HG03469 (cell line): ENCODE data around the gene LENG8.
"Not testable (repeated sequence)": the region's sequence is repeated elsewhere in the genome, so short reads cannot be mapped to it uniquely, and the experiment has no call there.

Experiments used
- ATAC-seq: cut with Tn5 transposase; IDR thresholded peaks from one replicate; pipeline ENCODE4 v1.9.1; 2021; ENCODE audit warnings: mild to moderate bottlenecking, moderate library complexity, moderate number of reproducible peaks; ENCODE audit not compliant: unreplicated experiment

Gene LENG8

GRCh38 chr19:54439174-54439851 lies 9.7 kb upstream of the LENG8 start:
- ATAC-seq: no peak

GRCh38 chr19:54440641-54441040 lies 8.4 kb upstream of the LENG8 start:
- ATAC-seq: no peak

GRCh38 chr19:54444737-54445136 lies 4.3 kb upstream of the LENG8 start:
- ATAC-seq: no peak

GRCh38 chr19:54446349-54446748 lies 2.6 kb upstream of the LENG8 start:
- ATAC-seq: not testable (repeated sequence)

- no peak for ATAC-seq
Observed at GRCh38 chr19:54448040-54448773, 792 bp upstream of the LENG8 start.

GRCh38 chr19:54449701-54450069 lies 686 bp downstream of the LENG8 start:
- no peak for ATAC-seq

- ATAC-seq: no peak
Observed at GRCh38 chr19:54451331-54451871, 2.4 kb downstream of the LENG8 start.

GRCh38 chr19:54451997-54452396 lies 3.0 kb downstream of the LENG8 start:
- ATAC-seq: no peak

- no peak for ATAC-seq
Observed at GRCh38 chr19:54452626-54453025, 3.6 kb downstream of the LENG8 start.

- ATAC-seq: no peak
Observed at GRCh38 chr19:54453921-54454780, 5.2 kb downstream of the LENG8 start.

GRCh38 chr19:54454781-54455675 lies 6.0 kb downstream of the LENG8 start:
- ATAC-seq: no peak

GRCh38 chr19:54455786-54456422 lies 6.9 kb downstream of the LENG8 start:
- no peak for ATAC-seq

- ATAC-seq: no peak
Observed at GRCh38 chr19:54456423-54457373, 7.7 kb downstream of the LENG8 start.

- no peak for ATAC-seq
Observed at GRCh38 chr19:54457773-54458647, 9.0 kb downstream of the LENG8 start.

- no peak for ATAC-seq
Observed at GRCh38 chr19:54458648-54459281, 9.8 kb downstream of the LENG8 start.

- no peak for ATAC-seq
Observed at GRCh38 chr19:54459282-54460229, 10.6 kb downstream of the LENG8 start.
